Esophagus muscularis mucosa (tissue), 4 donors: ENCODE measurements around the gene BLACAT1.

Experiments used
- EP300 ChIP-seq: sonication (generic); formaldehyde crosslinking; IDR thresholded peaks from one replicate; pipeline ENCODE4 v1.6.1; 2017; ENCODE audit warnings: antibody characterized with exemption
- POLR2A ChIP-seq: fragments of 450-650 bp; IDR thresholded peaks from one replicate; pipeline ENCODE4 v1.6.1; 2017; ENCODE audit warnings: antibody characterized with exemption, moderate library complexity, mild to moderate bottlenecking, low read depth
- TF ChIP-seq, protein P1 (sequence below), 3 experiments: fragments of 200-600 bp in 2 of 3; fragments of 450-650 bp in 1 of 3; sonication (generic) in 2 of 3; IDR thresholded peaks; one replicate each; pipeline ENCODE4 v1.5.1; 2017 to 2019; ENCODE audit warnings: antibody characterized with exemption in 3 of 3, mild to moderate bottlenecking in 2 of 3, moderate library complexity in 1 of 3

DNA sequence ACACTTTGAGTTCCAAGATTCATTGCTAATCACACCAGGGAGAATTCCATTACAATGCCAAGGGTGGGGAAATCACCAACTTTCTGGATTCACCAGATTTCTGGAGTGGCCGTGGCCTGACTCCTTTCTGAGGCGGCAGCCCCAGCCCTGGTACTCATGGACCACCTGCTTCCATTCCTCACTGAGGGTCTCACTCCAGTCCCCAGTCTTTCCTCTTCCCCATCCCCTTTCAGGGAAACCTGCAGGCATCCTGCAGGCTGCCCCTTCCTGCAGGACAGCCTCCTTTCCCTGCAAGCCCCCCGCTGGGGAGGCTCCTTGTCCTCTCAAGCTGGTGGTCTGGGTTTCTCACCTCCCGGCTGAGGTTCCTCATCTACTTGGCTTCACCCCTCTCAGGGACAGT lies 35.9 kb upstream of the BLACAT1 start:
- TF ChIP-seq POLR2A (no peak), EP300 (no peak)
- TF ChIP-seq, protein P1, sequence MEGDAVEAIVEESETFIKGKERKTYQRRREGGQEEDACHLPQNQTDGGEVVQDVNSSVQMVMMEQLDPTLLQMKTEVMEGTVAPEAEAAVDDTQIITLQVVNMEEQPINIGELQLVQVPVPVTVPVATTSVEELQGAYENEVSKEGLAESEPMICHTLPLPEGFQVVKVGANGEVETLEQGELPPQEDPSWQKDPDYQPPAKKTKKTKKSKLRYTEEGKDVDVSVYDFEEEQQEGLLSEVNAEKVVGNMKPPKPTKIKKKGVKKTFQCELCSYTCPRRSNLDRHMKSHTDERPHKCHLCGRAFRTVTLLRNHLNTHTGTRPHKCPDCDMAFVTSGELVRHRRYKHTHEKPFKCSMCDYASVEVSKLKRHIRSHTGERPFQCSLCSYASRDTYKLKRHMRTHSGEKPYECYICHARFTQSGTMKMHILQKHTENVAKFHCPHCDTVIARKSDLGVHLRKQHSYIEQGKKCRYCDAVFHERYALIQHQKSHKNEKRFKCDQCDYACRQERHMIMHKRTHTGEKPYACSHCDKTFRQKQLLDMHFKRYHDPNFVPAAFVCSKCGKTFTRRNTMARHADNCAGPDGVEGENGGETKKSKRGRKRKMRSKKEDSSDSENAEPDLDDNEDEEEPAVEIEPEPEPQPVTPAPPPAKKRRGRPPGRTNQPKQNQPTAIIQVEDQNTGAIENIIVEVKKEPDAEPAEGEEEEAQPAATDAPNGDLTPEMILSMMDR (IDR thresholded peaks at IDR 0.05), result no peak
